Measurements from ENCODE around the gene CHRNA5.

Gene CHRNA5

GRCh38 chr15:78620527-78621421 is 55.5 kb downstream of the CHRNA5 start, which contains the start of gene CHRNA3:
CHRNA3 (minus strand) TSS chr15:78620996; CDS start chr15:78620794, 202 bp downstream.
- DNase-seq: no peak

GRCh38 chr15:78621810-78622402 is 56.6 kb downstream of the CHRNA5 start:
- no peak for DNase-seq

- no peak for DNase-seq
These were observed 58.6 kb downstream of the CHRNA5 start for GRCh38 chr15:78623786-78624497.

- DNase-seq: no peak
These were observed 59.6 kb downstream of the CHRNA5 start for GRCh38 chr15:78624651-78625590.

- peak; percentile 64 for DNase-seq
These were observed 60.4 kb downstream of the CHRNA5 start for GRCh38 chr15:78625606-78626280.

GRCh38 chr15:78626381-78626995 is 61.2 kb downstream of the CHRNA5 start:
- no peak for DNase-seq

GRCh38 chr15:78627348-78627747 is 62.0 kb downstream of the CHRNA5 start:
- no peak for DNase-seq

GRCh38 chr15:78628227-78628626 is 62.9 kb downstream of the CHRNA5 start:
- DNase-seq: no peak

GRCh38 chr15:78629031-78629715 is 63.9 kb downstream of the CHRNA5 start:
- DNase-seq: no peak

- no peak for DNase-seq
These were observed 64.4 kb downstream of the CHRNA5 start for GRCh38 chr15:78629716-78630065.

- DNase-seq: no peak
These were observed 65.7 kb downstream of the CHRNA5 start for GRCh38 chr15:78630886-78631633.

- no peak for DNase-seq
These were observed 68.0 kb downstream of the CHRNA5 start for GRCh38 chr15:78633348-78633747.

- DNase-seq: peak; percentile 56
These were observed 69.2 kb downstream of the CHRNA5 start for GRCh38 chr15:78634210-78635145.

- no peak for DNase-seq
These were observed 70.0 kb downstream of the CHRNA5 start for GRCh38 chr15:78635346-78635745.

GRCh38 chr15:78636378-78636859 is 71.1 kb downstream of the CHRNA5 start:
- DNase-seq: no peak

- no peak for DNase-seq
These were observed 72.6 kb downstream of the CHRNA5 start for GRCh38 chr15:78637776-78638435.

- DNase-seq: peak; percentile 28
These were observed 73.5 kb downstream of the CHRNA5 start for GRCh38 chr15:78638658-78639314.

Measured in SHP77 treated with DMSO at 0.1 percent for 48 hours (cell line).